Stimulated activated CD8-positive, alpha-beta memory T cell treated with anti-CD3 and anti-CD28 coated beads, Interleukin-7, amount 100 ng/mL, for 1 hour (primary cell): ENCODE data around the gene IER5.
A peak's percentile ranks its signal among the peaks of the same experiment; 100 is the strongest.

Experiments
- DNase-seq, 2 donors: peaks; one replicate each; pipeline ENCODE4 v3.0.0-alpha.2; 2020; ENCODE audit warnings: low read depth in 2 of 2

Gene IER5

DNA sequence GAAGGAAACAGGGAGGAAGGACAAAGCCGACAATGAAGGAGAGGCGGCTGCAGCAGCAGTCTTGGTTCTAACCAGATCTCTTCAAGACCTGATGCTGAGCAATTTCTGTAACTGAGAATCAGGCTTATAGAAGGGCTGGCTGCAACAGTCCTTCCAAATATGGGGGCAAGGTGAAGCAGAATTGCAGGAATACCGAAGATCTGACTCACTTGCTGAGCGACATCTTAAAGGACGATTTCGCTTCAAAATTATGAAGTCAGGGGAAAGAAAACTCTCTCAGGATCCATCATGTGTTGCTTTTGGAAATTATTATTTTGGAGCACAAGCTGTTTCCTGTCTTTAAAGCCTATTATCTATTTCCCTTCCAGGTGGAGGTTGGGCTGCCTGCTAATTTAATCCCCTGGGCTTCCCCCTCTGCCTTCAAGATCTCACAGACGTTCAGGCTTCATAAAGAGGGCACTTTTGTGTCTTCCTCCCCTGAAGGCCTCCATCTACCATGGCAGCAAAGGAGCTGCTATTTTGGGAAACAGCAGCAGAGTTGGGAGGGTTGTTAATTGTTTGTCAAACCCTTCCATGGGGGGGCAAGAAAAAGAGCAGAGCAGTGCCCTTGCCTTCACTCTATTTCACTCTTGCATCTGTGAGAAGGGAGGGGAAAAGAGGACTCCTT, 10.8 kb upstream of the IER5 start:
- no peak for DNase-seq

DNA sequence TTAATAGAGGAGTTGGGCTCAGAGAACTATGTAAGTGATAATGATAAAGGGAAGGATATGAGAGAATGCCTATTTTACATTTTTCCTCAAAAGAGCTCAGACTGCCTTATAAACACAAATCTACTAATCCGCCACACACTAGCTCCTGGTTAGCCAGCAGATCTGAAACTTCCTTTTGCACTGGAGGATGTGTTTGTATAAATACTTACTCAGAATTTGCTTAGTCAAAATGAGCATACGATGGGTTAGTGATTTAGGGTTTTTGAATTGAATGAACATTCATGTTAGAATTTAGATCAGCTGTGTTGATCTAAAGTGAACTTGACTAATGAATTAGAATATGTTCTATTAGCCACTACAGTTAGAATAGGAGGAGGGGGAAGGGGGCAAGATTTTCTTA, 9.1 kb upstream of the IER5 start:
- no peak for DNase-seq

DNA sequence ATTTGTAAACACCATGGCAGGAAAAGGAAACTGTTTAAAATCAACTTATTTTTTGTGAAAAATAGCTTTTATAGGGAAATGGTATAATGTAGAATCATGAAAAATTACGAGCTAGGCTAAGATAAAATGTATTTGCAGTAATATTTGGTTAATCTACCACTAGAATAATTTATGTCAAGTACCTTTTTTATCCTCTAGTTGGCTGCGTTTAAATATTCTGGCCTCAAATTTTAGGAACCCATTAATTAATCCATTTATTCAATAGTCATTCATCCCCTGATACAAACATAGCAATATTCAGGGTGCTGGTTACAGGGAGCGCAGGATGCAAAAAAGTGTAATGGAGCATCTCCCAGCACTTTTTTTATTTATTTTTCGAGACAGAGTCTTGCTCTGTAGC, 8.6 kb upstream of the IER5 start:
- DNase-seq, result no peak

DNA sequence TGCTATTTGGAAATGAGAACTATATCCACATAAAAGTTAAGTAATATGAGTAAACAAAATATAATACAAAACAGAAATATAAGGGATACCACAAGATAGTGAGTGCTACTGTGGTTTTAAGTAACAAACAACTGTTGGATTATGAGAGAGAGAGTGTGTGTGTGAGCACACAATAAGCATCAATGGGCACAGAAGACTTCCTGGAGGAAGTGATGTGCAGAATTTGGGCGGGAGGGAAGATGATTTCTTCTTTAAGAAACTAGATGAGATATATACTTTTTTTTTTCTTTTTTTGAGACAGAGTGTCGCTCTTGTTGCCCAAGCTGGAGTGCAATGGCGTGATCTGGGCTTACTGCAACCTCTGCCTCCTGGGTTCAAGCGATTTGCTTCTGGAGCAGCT, 7.9 kb upstream of the IER5 start:
- no peak for DNase-seq

DNA sequence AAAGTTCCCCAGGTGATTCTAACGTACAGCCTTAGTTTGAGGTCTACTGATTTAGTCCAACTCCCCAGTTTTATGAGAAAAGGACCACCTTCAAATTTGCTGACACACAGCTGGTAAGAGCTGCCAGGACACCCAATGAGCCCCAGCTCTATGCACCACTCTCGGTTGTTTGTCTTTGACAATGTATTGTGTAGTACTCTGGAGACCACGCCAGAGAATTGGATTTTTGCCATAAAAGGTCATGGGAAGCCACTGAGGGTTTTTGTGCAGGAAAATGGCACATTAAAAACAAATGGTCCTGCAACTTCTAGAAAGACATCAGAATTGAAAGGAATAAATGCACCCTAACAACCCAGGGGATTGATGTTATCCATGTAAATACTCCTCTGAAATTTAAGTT, 7.1 kb upstream of the IER5 start:
- DNase-seq, result no peak

DNA sequence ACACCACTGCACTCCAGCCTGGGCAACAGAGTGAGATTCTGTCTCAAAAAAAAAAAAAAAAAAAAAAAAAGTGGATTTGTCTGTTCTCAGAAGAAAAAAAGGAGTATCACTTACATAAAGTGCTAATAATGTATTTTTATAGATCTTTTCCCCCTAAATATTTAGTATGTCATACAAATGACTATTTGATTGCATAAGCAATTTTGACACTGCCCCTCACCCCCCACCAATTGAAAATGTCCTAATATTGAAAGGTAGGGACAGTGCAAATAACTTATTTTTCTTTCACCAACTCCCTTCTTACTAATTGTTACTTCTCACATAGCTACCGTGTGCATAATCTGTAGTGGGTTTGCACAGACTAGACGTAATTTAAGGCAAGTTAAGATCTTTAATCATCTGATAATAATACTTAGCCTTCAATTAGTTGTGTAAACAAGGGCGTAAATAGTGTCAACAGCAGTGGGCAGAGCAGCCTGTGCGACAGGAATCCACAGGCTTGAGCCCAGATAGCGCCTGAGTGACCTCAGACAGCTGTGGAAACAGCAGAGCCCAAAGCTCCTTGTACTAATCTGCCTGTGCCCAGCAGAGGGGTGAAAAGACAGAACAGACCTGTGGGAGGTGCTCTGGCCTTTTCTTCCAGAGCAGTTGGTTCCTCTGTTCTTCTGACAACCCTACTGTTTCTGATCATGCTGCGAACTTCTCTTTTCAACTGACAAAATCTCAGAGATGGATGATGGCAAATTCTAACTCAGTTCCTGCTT, 4.5 kb upstream of the IER5 start:
- peak in 1 of 2 donors; percentile 11 for DNase-seq

DNA sequence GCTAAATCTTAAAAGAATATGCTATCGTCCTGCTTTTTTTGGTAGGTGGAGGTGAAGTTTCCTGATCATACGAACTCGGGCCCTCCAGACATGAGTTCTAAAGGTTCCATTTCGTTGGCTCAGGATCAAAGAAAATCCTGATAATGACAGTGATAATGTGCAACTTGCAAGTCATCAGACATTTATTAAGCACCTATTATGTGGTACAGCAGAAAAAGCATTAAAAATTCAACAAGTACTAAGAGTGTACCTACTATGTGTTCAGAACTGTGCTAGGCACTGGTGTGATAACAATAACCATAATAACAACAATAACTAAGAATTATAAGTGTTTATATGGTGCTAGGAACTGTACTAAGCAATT, 3.9 kb upstream of the IER5 start:
- no peak for DNase-seq

DNA sequence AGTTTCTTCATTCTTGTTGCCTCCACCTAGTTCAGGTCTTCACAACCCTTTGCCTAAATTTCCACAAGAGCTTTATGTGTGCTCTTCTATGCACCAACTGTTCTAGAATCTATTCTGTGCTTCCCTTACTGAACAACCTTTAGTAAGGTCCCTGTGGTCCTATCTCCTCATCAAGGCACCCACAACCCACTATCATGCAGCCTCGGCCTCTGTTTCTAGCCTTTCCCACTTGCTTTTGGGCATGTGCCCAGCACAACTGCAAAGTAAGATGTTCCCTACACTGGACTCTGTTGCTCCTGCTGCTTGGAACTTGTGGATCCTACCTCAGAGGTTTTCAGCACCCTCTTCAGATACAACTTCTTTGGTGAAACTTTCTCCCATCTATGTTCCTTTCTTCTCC, 2.4 kb upstream of the IER5 start:
- DNase-seq, result no peak

DNA sequence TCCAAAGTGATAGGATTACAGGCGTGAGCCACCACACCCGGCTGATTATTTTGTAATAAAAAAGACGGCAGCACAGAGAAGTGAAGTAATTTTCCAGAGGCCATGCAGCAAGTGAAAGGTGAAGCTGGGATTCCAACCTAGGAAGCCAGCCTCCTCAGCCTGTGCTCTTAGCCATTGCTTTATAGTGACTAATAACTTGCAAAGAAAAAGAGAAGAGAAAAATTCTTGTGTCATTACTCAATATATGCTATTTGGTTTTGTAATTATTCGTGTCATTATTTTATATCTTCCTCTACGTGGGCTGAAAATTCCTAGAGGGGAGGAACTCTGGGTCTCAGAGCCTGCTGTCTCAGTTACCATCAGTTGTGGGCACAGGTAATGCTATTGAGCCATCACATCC, 1.6 kb upstream of the IER5 start:
- no peak for DNase-seq

DNA sequence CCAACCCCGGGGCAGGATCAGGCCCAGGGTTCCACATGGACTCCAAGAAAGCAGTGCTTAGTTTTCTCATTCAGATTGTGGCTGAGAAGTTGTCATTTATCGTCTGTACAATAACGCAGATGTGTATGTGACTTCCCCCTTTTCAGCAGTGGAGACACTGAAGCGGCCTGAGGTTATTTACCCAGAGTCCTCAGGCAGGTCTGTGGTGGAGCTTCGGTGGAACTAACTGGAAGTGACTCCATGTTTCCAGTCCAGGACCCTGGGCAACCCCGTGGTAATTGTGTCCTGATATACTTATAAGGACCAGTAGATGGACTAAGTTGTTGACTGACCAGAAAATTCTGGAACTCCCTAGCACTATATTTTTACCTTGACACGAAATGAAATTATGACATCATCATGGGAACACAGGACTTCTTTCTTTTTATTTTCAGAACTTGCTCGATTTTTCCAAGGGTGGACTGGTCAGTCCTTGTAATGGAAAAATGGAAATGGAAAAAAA, 1.0 kb upstream of the IER5 start:
- DNase-seq, result no peak

DNA sequence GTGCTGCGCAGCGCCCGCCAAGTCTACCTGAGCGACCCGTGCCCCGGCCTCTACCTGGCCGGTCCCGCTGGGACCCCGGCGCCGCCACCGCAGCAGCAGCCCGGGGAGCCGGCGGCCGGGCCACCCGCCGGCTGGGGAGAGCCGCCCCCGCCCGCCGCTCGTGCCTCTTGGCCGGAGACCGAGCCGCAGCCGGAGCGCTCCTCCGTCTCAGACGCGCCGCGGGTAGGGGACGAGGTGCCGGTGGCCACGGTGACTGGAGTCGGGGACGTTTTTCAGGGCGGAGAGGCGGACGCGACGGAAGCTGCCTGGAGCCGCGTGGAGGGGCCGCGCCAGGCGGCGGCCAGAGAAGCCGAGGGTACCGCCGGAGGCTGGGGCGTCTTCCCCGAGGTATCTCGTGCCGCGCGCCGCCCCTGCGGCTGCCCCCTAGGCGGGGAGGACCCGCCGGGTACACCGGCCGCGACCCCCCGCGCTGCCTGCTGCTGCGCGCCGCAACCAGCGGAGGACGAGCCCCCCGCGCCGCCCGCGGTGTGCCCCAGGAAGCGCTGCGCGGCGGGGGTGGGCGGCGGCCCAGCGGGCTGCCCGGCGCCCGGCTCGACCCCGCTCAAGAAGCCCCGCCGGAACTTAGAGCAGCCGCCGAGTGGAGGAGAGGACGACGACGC, 646 bp downstream of the IER5 start:
- no peak for DNase-seq

DNA sequence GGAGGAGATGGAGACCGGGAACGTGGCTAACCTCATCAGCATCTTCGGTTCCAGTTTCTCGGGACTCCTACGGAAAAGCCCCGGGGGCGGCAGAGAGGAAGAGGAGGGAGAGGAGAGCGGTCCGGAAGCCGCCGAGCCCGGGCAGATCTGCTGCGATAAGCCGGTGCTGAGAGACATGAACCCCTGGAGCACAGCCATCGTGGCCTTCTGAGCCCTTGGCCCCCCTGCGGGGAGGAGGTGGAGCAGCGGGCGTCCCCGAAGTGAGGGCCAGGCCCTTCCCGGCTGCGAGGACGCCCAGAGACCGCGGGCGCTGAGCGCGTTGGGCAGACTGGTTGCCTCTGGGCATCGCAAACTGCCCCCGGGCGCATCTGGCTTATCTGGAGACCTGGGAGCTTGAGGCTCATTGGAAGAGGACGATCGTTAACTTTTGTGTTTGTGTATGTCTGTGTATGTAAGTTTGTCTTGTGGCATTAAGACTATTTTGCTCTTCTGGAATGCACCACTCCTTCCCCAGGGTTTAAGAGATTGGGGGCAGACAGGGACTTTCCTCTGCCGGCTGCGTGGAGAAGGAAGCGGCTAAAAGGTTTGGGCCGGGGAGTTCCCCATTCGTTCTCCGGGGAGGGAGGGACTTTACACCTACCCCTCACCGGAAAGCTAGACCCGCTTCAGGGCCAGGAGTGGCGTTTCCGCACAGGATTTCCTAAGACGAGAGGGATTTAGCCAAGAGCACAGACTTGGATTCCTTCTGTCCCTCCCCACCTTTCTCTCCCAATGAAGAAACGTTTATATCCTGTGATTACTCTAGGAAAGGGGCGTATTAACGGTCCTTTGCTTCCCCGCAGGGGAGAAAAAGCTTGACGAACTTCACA, 1.4 kb downstream of the IER5 start:
- DNase-seq, result peak; percentile 56 to 57

DNA sequence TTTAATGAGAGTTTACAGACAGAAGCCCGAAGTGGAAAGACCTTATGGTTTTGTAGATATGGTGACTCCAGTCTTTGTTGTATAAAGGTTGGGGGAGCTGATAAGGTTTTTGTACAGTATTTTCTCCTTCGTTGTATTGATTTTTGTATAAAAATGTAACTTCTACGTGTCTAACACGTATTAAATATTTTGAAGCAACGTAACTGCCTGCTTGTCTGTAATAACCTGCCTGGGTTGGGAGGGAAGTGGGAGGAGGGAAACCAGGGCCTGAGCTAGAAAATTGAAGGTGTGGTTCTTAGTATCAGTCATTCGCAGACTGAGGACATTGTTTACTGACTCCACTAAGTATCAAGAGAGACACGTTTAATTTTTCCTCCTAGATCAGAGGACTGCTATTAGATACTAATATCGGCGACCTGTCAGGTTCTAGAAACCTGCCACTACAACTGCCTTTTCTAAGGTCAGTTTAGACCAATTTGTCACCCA, 2.2 kb downstream of the IER5 start:
- DNase-seq, result no peak

DNA sequence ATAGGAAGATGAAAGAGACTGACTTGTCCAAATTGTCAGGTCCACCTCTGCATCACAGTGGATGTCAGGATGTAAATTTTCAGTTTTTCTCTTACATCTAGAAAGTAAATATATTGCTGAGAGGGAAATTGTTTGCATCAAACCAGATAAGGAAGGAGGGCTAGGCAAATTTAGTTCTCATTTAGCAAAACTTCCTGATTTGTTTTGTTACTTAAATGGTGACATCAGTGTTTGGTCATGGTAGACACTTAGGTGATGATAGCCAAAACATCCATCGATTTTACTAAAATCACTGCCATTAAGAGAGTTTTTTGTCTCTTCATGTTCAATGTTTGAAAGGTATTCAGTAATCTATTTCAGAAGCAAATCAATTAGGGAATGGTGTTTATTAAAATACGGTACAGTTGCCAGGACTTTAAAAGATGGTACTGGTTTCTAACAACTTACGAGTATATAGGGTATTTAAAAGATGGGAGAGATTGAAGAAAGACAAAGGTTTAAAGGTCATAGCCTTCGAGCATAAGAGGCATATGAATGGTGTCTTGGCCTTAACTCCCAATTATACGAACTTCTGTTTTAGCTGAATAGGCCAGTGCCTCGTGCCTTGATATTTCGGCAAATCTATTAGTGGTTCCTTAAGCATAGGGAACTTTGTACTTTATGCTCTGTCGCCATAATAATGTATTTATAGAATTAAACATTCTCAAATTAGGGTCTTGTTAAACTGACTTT, 3.0 kb downstream of the IER5 start:
- no peak for DNase-seq

DNA sequence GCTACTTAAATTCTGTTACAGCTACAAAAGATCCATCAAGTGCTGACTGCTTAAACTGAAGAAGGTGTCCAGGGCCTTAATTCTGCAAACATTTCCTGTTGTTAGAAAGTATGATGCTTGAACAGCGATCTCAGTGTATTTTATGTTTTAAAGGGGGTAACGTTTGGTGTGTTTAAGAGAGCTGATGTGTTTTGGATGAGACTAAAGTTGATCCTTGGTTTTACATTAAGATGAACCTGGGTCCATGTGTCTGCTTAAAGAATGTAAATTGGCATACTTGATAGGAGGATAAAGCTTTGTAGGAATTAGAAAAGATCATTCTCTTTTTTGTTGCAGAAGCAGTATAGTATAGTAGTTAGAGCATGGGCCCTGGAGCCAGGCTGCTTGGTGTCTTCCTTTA, 3.6 kb downstream of the IER5 start:
- DNase-seq, result no peak

DNA sequence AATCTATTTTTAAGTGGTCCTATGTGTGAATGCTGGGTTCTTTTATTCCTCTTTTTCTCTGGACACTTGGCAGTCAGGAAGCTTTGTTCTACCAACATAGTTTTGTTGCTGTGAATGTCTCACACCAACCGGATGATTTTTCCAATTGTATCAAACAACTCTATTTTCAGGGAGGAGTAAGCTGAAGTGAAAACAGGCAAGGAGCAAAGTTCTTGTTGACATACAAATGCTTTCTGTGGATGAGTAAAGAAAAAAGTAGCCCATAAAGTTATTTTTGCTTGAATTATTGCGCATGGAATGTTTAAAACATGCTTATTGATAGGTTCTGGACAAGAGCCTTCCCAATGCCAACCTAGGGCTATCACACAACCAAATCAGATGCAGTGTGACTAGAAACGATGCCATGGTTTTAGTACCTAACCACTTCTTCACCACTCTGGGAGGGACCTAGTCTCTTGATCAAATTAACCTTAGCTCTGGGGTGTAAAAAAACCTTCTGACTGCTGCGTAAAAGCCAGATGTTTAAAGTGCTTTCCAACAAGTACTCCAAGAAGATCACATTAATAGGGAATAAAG, 4.5 kb downstream of the IER5 start:
- no peak for DNase-seq

DNA sequence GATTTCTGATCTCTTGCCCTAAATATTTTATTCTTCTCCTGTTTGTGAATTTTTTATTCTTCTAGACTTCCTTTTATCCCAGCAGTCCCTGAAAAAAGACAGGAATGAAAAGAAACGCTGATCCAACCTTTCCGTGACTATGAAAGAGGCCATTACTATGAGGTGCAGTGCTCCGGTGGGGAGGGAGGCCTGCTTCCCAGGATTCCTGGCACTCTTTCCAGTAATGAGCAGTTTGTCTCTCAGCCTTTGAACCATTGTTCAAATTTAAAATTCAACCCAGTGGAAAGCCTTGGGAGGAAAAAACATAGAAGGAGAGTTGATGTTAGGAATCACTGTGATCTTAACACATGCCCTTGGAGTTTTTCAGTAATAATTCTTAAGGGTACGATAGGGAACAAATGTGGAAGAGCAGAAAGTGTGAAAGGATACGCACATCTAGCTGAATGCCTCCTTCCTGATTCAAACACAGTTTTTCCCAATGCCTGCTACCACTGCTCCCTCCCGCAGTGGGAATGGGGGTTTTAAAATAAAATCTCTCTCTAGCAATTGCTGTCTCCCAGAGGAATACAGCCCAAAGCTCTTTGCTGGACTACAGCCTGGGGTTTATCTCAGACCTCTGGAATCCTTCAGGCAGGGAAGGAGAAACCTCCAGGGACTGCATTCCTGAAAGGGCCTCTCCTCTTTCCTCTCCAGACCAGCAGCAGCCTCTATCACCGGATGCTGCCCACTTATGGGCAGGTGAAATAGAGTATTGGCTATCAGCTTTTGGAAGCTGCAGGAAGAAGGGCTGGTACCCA, 6.1 kb downstream of the IER5 start:
- no peak for DNase-seq

DNA sequence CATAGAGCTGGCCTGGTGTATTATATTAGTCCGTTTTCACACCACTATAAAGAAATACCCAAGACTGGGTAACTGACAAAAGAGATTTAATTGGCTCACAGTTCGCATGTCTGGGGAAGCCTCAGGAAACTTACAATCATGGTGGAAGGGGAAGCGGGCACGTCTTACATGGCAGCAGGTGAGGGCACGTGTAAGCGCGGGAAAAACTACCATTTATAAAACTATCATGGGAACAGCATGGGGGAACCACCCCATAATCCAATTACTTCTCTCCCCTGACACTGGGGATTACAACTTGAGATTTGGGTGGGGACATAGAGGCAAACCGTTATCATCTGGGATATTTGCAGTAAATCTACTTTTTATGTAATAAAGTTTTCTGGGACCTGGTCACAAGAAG, 6.8 kb downstream of the IER5 start:
- DNase-seq, result no peak

DNA sequence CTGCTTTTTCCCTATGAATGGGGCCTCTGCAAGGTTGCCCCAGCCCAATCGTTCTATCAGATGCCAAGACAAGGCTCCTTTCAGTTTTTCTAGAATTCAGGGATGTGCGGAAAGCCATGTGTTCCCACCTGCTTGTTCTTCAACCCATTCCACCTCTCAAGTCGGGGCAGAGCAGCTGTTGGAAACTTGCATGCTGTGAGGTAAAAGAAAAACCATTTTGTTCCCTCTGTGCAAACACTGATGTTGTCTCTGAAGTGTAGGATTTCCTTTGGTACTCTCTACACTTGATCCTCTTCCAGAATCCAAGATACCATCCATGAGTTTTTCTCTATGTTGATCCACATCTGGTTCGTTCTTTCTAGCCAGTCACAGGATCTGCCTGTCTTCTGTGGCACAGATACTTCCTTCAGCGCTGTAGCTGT, 7.3 kb downstream of the IER5 start:
- no peak for DNase-seq

DNA sequence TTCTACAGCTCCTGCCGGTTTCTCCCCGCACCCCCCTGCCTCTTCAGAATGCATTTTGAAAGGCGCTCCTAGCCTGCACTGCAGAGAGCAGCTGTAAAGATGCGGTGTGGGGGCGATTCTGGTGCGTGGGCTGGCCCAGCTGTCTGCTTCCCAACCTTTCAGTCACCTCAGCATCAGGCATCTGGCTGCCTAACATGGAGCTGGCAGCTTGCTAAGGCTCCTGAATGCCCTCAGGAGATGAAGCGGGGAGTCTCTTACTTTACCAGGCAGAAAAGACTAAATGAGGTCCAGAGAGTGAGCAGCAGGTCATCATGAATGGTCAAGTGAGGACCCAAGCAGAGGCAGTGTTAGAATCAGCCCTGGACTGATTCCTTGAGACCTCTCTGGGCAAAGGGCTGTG, 8.7 kb downstream of the IER5 start:
- no peak for DNase-seq
